Endothelial cell (in vitro differentiated cells): ENCODE results near the gene SH2D7. TPM values are rescaled to one million over a fixed set of nuclear protein-coding genes. Genes with fewer than 3 reads are reported as not detected.

ENCODE experiments used
- DNase-seq: peaks from one replicate; pipeline ENCODE4 v3.0.0; 2021; ENCODE audit warnings: low spot score
- H3K27ac Mint-ChIP-seq: one replicate; pipeline ENCODE4 v1.8.0; 2021; ENCODE audit warnings: mixed read lengths, inconsistent platforms; ENCODE audit not compliant: unreplicated experiment
- H3K27me3 Mint-ChIP-seq: one replicate; pipeline ENCODE4 v1.8.0; 2021; ENCODE audit warnings: mild to moderate bottlenecking, moderate library complexity, mixed read lengths, inconsistent platforms; ENCODE audit not compliant: unreplicated experiment
- H3K36me3 Mint-ChIP-seq: one replicate; pipeline ENCODE4 v1.8.0; 2021; ENCODE audit warnings: mild to moderate bottlenecking, low read depth, mixed read lengths, inconsistent platforms; ENCODE audit not compliant: unreplicated experiment
- H3K4me1 Mint-ChIP-seq: one replicate; pipeline ENCODE4 v1.8.0; 2021; ENCODE audit warnings: mild to moderate bottlenecking, mixed read lengths, inconsistent platforms; ENCODE audit not compliant: unreplicated experiment
- H3K4me3 Mint-ChIP-seq: one replicate; pipeline ENCODE4 v1.8.0; 2021; ENCODE audit warnings: mild to moderate bottlenecking, mixed read lengths, inconsistent platforms; ENCODE audit not compliant: unreplicated experiment
- H3K9me3 Mint-ChIP-seq: one replicate; pipeline ENCODE4 v1.8.0; 2021; ENCODE audit warnings: mixed read lengths, inconsistent platforms; ENCODE audit not compliant: unreplicated experiment
- CTCF ChIP-seq: fragments of 200-600 bp; sonication (generic); IDR thresholded peaks from one replicate; pipeline ENCODE4 v1.5.0; 2021; ENCODE audit warnings: antibody characterized with exemption; ENCODE audit not compliant: unreplicated experiment
- total RNA-seq: library from RNA; stranded (reverse); fragmentation: NEBNext Ultra II Directional; extraction: Animal tissue kit (Norgen Biotek cat#: 25700); gene quantifications from one replicate; pipeline ENCODE4 v1.2.1, GENCODE V29; 2021; ENCODE audit not compliant: unreplicated experiment

SH2D7 gene
- total RNA-seq, 1 donor from 2014 or later, result not detected

DNA sequence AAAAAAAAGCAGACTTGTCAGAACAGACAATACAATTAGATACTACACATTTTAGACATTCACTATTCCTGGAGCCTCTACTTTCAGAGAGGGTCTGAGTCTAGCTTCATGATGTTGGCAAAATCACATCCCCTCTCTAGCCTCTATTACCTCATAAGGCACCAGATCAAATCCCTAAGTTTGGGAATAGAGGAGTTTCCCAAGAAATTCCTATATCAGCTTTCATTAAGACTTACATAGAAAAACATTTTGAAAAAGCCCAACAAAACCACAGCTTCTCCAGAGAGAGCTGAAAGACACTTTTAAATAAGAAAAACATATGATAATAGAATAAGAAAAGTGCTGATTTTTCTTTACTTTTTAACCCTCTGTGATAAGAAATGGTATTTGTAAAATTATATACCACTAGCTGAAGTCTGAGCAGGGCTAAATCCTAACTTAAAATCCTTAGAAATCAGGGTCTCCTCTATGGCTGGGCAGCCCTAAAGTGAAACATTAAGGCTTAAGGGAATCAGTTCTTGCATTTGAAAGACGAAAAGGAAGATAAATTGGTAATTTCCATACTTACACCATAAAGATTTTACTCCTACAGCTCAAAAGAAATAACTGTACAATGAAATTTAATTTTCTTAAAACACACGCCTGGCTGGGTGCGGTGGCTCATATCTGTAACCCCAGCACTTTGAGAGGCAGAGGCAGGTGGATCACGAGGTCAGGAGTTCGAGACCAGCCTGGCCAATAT, 19.1 kb upstream of the SH2D7 start:
- no peak overlapping the region for H3K4me3 Mint-ChIP-seq
- H3K36me3 Mint-ChIP-seq, result peaks cover 4% of the 10 kb centered on the region
- no peak overlapping the region for H3K27ac Mint-ChIP-seq
- H3K27me3 Mint-ChIP-seq, result peaks cover 3% of the 10 kb centered on the region
- DNase-seq, result no peak
- H3K9me3 Mint-ChIP-seq, result no peaks in the 10 kb centered on the region
- no peak for TF ChIP-seq CTCF
- H3K4me1 Mint-ChIP-seq, result peaks cover 47% of the 10 kb centered on the region

GRCh38 chr15:78075490-78076230, 16.7 kb upstream of the SH2D7 start:
- peaks cover 3% of the 10 kb centered on the region for H3K27me3 Mint-ChIP-seq
- H3K4me3 Mint-ChIP-seq, result peak overlapping the region; percentile 38
- H3K36me3 Mint-ChIP-seq, result peaks cover 4% of the 10 kb centered on the region
- no peaks in the 10 kb centered on the region for H3K9me3 Mint-ChIP-seq
- no peak overlapping the region for H3K27ac Mint-ChIP-seq
- peak; percentile 26 for DNase-seq
- TF ChIP-seq CTCF, result no peak
- peaks cover 24% of the 10 kb centered on the region for H3K4me1 Mint-ChIP-seq

DNA sequence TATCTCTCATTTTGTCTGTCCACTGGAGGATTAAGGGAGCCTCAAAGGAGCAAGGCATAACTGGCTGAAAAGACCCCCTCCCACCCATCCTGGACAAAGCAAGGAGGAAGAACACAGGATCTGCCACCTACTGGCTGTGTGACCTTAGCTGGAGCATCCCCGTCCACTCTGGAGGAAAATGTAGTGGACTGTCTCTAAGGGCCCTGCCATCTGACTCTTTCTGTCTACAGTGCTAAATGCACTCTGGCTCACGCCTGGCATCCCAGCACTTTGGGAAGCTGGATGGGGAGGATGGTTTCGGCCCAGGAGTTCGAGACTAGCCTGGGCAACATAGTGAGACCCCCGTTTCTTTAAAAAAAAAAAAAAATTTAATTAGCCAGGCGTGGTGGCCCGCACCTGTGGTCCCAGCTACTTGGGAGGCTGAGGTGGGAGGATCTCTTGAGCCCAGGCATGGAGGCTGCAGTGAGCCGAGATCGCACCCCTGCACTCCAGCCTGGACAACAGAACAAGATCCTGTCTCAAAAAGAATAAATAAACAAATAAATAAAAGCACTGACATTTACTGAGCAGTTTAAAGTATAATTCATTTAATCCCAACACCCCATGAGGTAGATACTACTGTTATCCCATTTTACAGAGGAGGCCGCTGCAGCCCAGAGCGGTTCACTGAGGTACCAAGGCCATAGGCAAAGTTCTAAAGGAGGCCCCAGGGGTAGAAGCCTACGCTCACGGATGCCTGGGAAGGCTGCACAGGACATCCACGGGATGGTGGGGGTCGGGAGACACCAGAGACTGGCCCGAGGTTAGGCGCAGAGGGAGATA, 15.9 kb upstream of the SH2D7 start:
- Mint-ChIP-seq H3K27me3 (peaks cover 5% of the 10 kb centered on the region), H3K27ac (no peak overlapping the region), H3K36me3 (peaks cover 4% of the 10 kb centered on the region), H3K4me3 (peak overlapping the region; percentile 96), H3K4me1 (peaks cover 24% of the 10 kb centered on the region), H3K9me3 (no peaks in the 10 kb centered on the region)
- no peak for TF ChIP-seq CTCF
- no peak for DNase-seq

GRCh38 chr15:78077053-78077870, 15.1 kb upstream of the SH2D7 start, which contains the start of gene TBC1D2B:
TSS of gene TBC1D2B (minus strand) at chr15:78077711. CDS start at chr15:78077652, 59 bp downstream.
- H3K4me3 Mint-ChIP-seq, result peak within 1 kb of the TSS; percentile 96
- TF ChIP-seq CTCF, result no peak
- DNase-seq, result peak; percentile 67
- H3K9me3 Mint-ChIP-seq, result no peaks in the 10 kb centered on the region
- H3K36me3 Mint-ChIP-seq, result peaks cover 4% of the 10 kb centered on the region
- no peak within 1 kb of the TSS for H3K27ac Mint-ChIP-seq
- peaks cover 4% of the 10 kb centered on the region for H3K27me3 Mint-ChIP-seq
- peaks cover 21% of the 10 kb centered on the region for H3K4me1 Mint-ChIP-seq
